Memory B cell (primary cell): ENCODE results near the gene SPINK14.

Source experiments
- ATAC-seq: fragments of 150-1000 bp; cut with Tn5 transposase; 2 replicates; pipeline ENCODE4 v1.10.0; 2021; ENCODE audit warnings: low read depth, mild to moderate bottlenecking, moderate library complexity
- DNase-seq, 2 donors: peaks; one replicate each; pipeline ENCODE4 v3.0.0; 2022; ENCODE audit warnings: low spot score in 2 of 2
- H3K27ac Mint-ChIP-seq: one replicate; pipeline ENCODE4 v1.8.0; 2022; ENCODE audit warnings: mild to moderate bottlenecking, moderate library complexity, mixed read lengths
- H3K27me3 Mint-ChIP-seq: one replicate; pipeline ENCODE4 v1.8.0; 2022; ENCODE audit warnings: mixed read lengths
- H3K36me3 Mint-ChIP-seq: one replicate; pipeline ENCODE4 v1.8.0; 2022; ENCODE audit warnings: mild to moderate bottlenecking, mixed read lengths
- H3K4me1 Mint-ChIP-seq: one replicate; pipeline ENCODE4 v1.8.0; 2022; ENCODE audit warnings: mixed read lengths
- H3K4me3 Mint-ChIP-seq: one replicate; pipeline ENCODE4 v1.8.0; 2022; ENCODE audit warnings: mild to moderate bottlenecking, moderate library complexity, mixed read lengths
- H3K9me3 Mint-ChIP-seq: one replicate; pipeline ENCODE4 v1.8.0; 2022; ENCODE audit warnings: mixed read lengths

The SPINK14 gene

GRCh38 chr5:148208226-148208625 lies 39.9 kb downstream of the SPINK14 start:
- ATAC-seq: no peak
- DNase-seq: no peak
- H3K4me1 Mint-ChIP-seq: no peaks in the 10 kb centered on the region
- no peak overlapping the region for H3K4me3 Mint-ChIP-seq
- H3K36me3 Mint-ChIP-seq: no peaks in the 10 kb centered on the region
- no peak overlapping the region for H3K27ac Mint-ChIP-seq
- H3K9me3 Mint-ChIP-seq: no peaks in the 10 kb centered on the region
- H3K27me3 Mint-ChIP-seq: peaks cover 2% of the 10 kb centered on the region

GRCh38 chr5:148209151-148209770 lies 40.9 kb downstream of the SPINK14 start:
- no peak for ATAC-seq
- H3K27ac Mint-ChIP-seq: no peak overlapping the region
- H3K36me3 Mint-ChIP-seq: no peaks in the 10 kb centered on the region
- no peaks in the 10 kb centered on the region for H3K9me3 Mint-ChIP-seq
- no peak overlapping the region for H3K4me3 Mint-ChIP-seq
- H3K27me3 Mint-ChIP-seq: peaks cover 2% of the 10 kb centered on the region
- no peak for DNase-seq
- H3K4me1 Mint-ChIP-seq: no peaks in the 10 kb centered on the region

DNA sequence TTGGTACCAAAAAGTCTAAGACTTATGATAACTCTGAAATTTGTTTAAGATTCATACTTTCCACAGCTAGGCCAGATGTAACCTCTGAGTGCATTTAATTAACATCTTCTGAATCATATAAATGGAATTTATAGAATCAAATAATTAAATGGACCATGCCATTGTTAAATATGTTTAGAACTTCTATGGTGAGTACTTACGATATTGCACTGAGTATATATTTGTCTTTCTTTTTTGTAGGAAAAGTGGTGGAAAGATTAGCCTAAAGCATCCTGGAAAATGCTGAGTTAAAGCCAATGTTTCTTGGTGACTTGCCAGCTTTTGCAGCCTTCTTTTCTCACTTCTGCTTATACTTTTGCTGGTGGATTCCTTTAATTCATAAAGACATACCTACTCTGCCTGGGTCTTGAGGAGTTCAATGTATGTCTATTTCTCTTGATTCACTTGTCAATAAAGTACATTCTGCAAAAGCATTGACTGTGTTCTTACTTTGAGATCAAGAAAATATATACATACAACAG lies 46.4 kb downstream of the SPINK14 start:
- Mint-ChIP-seq H3K27ac (no peak overlapping the region), H3K27me3 (no peaks in the 10 kb centered on the region), H3K36me3 (no peaks in the 10 kb centered on the region), H3K4me3 (no peak overlapping the region), H3K9me3 (peaks cover 4% of the 10 kb centered on the region), H3K4me1 (no peaks in the 10 kb centered on the region)
- no peak for DNase-seq
- no peak for ATAC-seq

GRCh38 chr5:148221508-148221907 lies 53.2 kb downstream of the SPINK14 start:
- H3K4me1 Mint-ChIP-seq: no peaks in the 10 kb centered on the region
- H3K27me3 Mint-ChIP-seq: no peaks in the 10 kb centered on the region
- H3K4me3 Mint-ChIP-seq: no peak overlapping the region
- H3K9me3 Mint-ChIP-seq: peaks cover 4% of the 10 kb centered on the region
- H3K27ac Mint-ChIP-seq: no peak overlapping the region
- ATAC-seq (no peak), DNase-seq (no peak)
- H3K36me3 Mint-ChIP-seq: no peaks in the 10 kb centered on the region

DNA sequence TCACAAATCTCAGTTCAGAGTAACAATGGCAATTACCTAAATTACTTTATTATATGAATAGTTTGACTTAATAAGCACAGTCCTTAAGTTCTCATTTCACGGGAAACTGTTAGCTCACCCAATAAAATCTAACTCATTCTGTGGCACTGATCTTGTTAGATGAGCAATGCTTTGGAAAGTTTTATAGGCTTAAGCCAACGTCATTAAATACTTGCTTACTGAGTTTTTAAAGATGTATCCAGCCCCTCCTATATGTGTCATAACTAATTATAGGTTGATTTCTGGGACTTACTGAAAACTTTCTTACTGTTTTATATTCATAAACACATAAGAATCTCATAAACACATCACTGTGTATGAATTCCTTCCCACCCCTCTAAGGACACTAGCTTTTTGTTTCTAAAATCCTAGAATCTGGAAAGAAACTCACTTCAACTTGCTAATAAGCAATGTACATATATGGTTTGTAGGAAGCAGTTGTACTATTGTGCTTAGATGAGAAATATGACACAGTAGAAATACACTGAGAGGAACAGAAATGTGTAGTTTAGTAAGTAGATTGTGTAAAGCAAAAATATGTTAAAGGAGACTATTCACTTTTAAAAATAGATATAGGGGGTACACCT lies 55.9 kb downstream of the SPINK14 start:
- Mint-ChIP-seq H3K4me1 (no peaks in the 10 kb centered on the region), H3K27ac (no peak overlapping the region), H3K36me3 (no peaks in the 10 kb centered on the region), H3K4me3 (no peak overlapping the region), H3K9me3 (no peaks in the 10 kb centered on the region), H3K27me3 (peaks cover 2% of the 10 kb centered on the region)
- ATAC-seq: no peak
- no peak for DNase-seq
